Esophagus mucosa (tissue), 1 donor: ENCODE measurements around the gene SLC39A1. TPM values are rescaled to one million over a fixed set of nuclear protein-coding genes. Genes with fewer than 3 reads are reported as not detected.
"Not testable (repeated sequence)": the region's sequence is repeated elsewhere in the genome, so short reads cannot be mapped to it uniquely, and the experiment has no call there.

Experiments used
- ATAC-seq: fragments of 200-7000 bp; cut with Tn5 transposase; one replicate; pipeline ENCODE4 v1.9.1; 2020
- total RNA-seq: library from RNA; stranded (reverse); gene quantifications from one replicate; pipeline ENCODE4 v1.2.4, GENCODE V29; 2023
- donor health status: DM: yes; HTN: yes; CAD: no.

Gene SLC39A1, protein sequence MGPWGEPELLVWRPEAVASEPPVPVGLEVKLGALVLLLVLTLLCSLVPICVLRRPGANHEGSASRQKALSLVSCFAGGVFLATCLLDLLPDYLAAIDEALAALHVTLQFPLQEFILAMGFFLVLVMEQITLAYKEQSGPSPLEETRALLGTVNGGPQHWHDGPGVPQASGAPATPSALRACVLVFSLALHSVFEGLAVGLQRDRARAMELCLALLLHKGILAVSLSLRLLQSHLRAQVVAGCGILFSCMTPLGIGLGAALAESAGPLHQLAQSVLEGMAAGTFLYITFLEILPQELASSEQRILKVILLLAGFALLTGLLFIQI
- 42.3 TPM for total RNA-seq

DNA sequence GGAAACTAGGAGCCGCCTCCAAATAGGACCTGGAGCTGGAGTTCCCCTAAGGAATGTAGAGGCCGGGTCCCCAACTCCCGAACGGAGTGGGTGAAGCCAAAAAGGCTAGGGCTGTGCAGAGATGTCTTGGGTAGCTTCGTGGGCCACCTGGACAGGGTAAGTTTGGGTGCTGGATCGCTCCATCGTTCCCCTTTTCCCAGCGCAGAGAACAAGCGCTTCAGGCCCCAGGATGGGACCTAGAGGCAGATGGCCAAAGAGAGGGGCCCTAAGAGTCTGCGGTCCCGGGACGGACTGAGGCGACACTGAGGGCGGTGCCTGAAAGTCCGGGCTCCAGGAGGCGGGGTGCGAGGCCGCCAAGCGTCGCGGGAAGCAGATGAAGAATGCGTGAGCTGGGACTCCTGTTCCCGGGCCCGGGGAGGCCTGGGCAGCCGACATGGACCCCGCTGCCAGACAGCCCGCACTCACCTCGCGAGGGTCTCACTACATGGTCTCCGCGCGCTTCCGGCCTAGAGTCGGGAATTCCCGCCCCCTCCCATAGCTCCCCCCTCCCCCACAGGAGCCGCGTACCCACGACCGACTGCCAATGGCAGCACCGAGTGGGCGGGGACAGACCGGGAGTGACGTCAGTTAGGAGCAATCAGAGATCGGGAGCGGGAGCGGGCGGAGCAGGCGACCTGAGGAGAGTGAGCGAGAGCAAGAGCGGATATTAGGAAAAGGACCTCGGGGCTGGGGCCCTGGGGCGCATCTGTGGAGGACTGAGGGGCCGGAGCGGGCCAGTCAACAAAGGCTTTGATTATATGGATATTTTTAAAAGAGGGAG is at the start of gene SLC39A1:
TSS of gene SLC39A1 (minus strand) at position 508 of the 820 bp plus-strand sequence. CDS start 822 bp downstream, outside the sequence.
- ATAC-seq: peak; percentile 79

DNA sequence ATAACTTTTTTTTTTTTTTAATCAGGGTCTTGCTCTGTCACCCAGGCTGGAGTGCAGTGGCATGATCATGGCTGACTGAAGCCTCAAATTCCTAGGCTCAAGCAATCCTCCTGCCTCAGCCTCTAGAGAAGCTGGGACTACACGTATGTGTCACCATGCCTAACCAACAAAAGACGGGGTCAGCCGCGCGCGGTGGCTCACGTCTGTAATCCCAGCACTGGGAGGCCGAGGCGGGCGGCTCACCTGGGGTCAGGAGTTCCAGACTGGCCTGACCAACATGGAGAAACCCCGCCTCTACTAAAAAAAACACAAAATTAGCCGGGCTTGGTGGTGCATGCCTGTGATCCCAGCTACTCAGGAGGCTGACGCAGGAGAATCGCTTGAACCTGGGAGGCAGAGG is 49.2 kb upstream of the SLC39A1 start:
- ATAC-seq: not testable (repeated sequence)

DNA sequence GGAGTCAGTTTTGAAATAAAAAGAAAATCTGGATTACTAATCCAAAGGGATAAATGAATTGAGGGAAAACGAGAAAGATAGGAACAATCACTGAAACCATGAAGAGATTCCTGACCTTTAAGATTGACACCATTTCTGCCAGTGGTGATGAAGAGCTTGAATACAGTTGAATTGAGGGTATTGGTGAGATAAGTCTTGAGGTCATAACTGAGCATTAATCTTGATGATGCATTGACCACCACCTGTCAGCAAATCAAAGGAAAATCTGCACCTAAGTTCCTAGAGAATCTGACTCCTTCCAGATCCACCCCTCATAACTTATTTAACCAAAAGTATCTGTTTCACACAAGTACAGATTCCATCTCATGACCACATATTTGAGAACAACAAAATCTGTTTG is 48.8 kb upstream of the SLC39A1 start:
- no peak for ATAC-seq

DNA sequence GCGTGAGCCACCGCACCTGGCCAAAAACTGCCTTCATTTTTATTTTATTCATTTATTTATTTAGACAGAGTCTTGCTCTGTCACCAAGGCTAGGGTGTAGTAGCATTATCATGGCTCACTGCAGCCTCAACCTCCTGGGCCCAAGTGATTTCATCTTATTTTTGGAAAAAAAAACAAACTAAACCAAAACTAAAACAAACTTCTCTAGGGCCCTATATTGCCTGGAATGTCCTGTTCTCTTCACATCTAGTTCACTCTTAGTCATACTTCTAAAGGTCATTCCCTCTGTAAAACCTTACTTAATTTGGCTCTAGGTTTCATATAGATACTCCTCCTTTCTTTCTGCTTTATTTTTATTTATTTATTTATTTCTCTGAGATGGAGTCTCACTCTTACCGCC is 42.8 kb upstream of the SLC39A1 start:
- ATAC-seq: no peak

DNA sequence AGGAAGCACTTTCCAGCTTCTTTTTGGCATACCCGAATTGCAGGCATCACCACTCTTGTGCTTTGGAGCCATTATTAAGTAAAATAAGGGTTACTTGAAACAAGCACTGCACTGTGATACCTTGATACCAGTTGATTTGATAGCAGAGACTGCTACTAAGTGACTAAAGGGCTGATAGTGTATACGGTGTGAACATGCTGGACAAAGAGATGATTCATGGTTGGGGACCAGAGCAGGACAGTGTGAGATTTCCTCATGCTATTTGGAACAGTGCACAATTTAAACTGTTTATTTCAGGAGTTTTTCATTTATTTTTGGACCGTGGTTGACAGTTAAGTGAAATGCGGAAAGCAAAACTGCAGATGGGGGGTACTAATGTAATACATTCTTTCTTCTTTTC is 37.1 kb upstream of the SLC39A1 start:
- peak; percentile 18 for ATAC-seq

DNA sequence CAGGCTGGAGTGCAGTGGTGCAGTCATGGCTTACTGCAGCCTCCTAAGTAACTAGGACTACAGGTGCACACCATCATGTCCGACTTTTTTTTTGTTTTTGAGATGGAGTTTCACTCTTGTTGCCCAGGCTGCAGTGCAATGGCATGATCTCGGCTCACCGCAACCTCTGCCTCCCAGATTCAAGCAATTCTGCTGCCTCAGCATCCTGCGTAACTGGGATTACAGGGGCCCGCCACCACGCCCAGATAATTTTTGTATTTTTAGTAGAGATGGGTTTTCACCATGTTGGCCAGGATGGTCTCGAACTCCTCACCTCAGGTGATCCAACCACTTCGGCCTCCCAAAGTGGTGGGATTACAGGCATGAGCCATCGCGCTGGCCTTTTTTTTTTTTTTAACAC is 33.5 kb upstream of the SLC39A1 start:
- not testable (repeated sequence) for ATAC-seq

DNA sequence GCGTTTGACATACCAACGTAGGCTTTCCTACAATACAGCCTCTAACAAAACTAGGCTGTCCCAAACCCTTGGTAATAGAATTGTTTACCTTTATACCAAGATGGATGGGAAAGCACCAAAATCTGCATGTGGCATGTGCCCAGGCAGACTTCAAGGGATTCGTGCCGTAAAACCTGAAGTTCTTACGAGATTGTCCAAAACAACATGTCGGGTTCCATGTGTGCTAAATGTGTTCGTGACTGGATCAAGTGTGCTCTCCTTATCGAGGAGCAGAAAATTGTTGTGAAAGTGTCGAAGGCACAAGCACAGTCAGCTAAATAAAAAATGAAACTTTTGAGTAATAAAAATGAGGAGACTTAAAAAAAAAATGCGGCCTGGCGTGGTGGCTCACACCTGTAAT is 32.3 kb upstream of the SLC39A1 start:
- no peak for ATAC-seq

DNA sequence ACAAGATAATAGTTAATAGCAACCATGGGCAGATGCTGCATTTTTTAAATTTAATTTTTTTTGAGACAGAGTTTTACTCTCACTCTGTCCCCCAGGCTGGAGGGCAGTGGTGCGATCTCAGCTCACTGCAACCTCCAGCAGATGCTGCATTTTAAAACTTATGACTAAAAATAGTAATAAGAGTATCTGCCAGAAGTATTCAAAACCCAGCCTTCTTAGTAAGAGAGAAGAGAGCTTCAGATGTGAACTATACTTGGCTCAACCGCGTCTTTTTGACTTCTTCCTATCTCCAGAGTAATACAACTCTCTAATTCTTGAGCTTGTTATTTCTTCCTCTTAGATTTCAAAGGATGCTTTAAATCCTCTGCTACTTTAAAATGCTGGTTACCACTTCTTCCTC is 31.9 kb upstream of the SLC39A1 start:
- ATAC-seq: no peak

DNA sequence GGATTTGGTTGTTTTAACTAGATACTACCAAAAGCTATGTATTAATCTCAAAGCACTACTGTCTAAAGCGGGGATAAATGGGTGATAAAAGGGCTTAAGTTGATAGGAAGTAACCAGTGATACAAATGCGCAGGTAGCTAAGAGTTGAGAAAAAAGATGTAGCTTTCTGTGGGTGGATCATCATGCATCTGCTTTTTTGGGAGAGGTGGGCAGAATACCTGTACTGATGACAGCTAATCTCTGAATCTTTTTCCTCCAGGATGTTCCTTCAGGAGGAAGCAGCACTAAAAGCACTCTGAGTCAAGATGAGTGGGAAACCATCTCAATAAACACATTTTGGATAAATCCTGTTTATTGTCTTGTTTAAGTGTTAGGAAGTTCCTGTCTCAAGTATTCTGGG is 28.5 kb upstream of the SLC39A1 start:
- no peak for ATAC-seq

DNA sequence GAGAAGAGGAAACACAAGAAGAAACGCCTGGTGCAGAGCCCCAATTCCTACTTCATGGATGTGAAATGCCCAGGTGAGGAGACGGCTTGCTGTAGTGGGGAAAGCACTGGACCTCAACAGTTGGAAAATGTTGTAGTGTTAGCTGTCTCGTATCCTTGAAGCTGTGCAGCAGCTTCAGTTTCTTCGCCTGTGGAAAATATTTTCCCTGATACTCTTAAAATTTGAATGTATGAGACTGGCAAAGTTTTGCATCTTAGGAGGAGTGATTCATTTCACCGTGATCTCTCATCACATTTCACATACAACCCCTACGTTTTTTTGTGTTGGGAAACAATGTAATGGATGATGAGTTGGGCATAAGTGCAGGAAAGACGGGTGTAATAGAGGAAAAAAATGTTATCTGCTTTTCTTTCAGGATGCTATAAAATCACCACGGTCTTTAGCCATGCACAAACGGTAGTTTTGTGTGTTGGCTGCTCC is 27.9 kb upstream of the SLC39A1 start:
- ATAC-seq: no peak

DNA sequence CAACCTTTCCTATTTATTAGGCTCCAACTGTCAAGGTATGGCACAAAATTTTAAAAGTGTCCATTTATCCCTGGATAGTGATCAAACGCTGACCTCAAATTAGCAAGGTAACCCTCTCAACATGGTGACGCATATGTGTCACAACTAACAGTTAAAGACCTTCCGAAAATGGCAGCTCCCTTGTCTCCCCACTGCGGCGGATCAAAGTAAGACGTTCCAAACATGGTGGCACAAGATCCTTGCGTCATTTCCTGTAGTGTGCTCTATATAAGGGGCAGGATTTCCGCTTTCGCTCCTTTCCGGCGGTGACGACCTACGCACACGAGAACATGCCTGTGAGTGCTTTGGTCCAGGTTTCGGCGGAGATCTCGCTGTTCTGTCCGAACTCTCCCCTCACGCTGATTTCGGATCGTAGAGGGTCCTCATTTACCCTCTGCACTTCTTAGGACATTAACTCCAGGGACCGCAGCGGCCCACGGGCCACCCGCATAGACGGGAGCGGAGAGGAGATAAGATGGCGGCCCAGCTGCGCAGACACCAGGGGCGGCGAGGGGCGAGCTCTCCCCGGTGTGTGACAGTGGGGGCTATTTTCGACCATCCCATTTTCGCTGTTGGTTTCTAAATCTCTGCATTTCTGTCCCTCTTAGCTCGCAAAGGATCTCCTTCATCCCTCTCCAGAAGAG is 27.3 kb upstream of the SLC39A1 start, which contains the start of gene RPS27:
TSS of gene RPS27 (plus strand) at position 295 of the 683 bp plus-strand sequence. CDS start at position 330, 35 bp downstream.
- ATAC-seq: peak; percentile 85

DNA sequence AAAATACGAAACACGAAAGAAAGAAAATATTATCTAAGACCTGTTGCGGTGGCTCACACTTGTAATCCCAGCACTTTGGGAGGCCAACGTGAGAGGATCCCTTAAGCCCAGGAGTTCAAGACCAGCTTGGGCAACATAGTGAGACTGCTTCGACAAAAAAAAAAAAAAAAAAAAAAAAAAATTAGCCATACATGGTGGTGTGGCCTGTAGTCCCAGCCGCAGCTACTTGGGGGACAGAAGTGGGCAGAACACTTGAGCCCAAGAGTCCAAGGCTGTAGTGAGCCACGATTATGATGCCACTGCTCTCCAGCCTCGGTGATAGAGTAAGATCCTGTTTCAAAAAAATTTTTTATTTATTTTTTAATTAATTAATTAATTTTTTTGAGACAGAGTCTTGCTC is 24.3 kb upstream of the SLC39A1 start:
- ATAC-seq: no peak

DNA sequence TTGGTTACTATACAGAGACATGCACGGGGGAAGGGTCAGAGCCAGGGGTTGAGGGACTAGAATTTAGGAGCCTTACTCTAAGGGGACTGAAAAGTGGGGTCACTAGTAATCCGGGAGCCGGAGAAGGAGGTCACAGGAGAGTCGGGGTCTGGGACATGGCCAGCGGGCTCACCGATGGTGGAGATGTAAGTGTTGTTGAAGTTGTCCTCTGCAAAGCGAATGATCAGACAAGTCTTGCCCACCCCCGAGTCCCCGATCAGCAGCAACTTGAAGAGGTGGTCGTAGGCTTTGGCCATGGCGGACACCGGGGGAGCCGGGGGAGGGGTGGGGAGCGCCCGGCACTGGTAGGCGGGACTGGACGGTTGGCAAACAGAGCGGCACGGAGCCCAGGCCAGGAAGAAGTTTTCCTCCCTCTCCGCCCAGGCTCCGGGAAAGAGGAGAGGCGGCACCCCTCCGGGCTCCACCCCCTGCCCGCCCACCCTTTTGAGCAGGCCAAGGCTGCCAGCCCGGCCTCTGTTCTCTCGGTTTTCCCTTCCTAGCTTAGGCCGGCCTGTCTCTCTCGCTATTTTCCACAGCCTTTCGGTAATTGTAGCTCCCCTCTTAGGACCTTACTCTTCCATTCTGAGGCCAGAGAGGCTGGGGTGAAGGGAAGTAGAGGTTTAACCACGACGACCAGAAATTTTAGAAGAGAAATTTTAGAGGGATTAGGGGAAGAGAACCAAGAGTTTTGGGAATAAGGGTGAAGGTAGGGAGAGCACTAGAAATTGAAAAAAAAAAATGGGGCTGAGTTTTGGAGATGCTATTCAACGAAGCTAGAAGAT is 22.8 kb upstream of the SLC39A1 start, which contains the start of gene RAB13:
TSS of gene RAB13 (minus strand) at position 399 of the 821 bp plus-strand sequence. CDS start at position 296, 103 bp downstream.
- peak; percentile 72 for ATAC-seq

DNA sequence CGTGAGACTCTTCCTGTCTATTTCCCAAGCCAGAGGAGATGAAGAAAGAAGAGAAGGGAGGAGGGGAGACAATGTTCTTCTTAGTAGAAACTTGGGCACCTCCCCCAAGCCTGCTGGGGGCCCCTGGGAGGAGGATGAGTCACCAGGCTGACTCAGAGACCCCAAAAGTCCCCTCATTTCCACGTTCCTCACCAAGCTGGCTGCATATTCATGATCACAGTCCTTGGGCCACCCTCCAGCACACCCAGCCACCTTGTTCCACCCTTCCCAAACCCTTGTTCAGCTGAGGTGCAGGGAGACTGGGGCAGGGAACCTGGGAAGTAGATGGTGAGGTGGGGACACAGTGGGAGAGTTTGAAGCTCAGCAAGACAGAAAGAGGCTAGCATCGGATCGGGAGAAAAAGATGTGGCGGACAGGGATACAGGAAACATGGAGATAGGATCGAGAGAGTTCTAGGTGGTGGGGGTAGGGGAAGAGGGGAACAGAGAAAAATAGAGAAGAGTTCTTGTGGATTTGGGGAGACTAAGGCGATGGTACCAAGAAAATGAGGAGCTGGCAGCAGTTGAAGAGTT is 22.1 kb upstream of the SLC39A1 start:
- peak; percentile 11 for ATAC-seq

DNA sequence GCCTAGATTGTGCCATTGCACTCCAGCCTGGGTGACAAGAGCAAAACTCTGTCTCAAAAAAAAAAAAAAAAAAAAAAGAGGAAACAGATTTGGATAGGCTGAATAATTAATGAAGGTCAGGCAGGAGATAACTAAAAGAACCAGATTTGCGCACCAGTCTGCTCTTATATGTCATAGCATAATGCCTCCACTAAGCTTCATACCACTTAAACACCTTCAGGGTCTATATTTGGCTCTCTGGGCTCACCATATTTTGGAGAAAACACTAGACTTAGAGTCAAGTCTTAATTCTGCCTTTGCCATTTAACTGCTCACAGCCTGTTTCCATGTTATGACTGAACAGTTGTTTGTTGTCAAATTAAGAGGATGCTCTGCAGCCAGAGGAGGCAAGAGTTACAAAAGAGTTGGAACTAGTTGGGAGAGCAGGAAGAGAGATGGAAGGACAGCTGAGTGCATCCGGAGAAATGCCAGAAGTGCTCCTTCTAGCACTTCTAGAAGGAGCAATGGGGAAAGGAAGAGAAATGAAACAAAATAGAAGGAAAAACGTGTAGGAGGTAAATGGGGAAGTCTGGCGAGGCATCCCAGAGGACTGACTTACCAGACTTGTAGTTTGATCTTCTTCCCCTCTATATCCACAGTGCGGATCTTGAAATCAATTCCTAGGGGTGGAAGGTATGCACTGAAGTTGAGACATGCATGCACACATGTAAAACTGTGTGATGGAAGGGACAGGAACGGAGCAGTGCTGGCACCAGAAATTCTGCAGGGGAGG is 21.0 kb upstream of the SLC39A1 start:
- ATAC-seq: no peak

DNA sequence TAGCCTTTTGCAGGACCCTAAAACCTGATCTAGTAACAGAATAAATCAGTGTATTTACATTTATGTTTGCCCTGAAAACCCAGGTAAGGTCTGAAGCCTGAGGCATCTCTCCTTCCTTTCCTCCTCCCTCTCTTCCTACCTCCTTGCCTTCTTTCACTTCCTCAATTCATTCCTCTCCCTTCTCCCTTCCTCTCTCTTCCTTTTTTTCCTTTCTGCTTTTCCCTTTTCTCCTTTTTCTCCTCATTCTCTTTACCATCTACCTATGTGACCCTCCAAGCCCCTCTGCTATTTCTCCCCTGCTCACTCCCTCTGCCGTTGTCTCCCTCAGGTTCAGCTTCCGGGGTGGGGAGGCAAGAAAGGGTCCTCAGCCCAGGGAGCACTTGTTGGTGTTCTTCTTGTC is 18.4 kb upstream of the SLC39A1 start:
- ATAC-seq: not testable (repeated sequence)

DNA sequence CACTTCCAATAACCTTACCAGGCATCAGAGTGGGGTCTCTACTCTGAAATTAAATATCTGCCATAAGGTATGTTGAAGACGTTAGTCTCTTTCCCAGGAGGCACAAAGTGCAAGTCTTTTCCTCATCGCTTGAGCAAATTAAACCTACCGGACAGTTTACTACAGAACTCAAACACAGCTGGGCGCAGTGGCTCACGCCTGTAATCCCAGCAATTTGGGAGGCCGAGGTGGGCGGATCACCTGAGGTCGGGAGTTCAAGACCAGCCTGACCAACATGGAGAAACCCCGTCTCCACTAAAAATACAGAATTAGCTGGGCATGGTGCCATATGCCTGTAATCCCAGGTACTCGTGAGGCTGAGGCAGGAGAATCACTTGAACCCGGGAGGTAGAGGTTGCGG is 15.8 kb upstream of the SLC39A1 start:
- ATAC-seq: not testable (repeated sequence)

DNA sequence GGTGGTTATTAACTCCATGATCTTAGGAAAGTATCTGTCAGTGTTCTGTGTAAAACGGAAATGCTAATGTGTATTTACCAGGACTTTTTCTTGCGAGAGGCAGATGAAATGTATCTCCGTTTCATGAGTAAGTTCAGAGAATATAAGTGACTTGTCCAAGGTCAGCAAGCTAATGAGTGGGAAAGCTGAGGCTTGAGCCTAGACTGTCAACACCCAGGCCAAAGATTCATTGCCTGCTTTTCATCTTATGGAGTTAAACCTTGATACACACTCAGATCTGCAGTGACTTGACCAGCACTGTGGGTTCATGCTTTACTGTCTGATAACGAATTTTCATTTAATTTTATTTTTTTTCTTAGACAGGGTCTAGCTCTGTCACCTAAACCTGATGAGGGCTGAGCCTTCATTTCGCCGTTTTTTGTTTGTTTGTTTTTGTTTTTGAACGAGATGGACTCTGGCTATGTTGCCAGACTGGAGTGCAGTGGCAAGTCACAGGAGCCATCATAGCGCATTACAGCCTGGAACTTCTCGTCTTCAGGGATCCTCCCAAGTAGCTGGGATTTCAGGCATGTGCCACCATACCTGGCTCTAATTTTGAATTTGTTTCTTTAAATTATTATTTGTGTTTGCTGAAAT is 15.1 kb upstream of the SLC39A1 start:
- ATAC-seq: no peak

DNA sequence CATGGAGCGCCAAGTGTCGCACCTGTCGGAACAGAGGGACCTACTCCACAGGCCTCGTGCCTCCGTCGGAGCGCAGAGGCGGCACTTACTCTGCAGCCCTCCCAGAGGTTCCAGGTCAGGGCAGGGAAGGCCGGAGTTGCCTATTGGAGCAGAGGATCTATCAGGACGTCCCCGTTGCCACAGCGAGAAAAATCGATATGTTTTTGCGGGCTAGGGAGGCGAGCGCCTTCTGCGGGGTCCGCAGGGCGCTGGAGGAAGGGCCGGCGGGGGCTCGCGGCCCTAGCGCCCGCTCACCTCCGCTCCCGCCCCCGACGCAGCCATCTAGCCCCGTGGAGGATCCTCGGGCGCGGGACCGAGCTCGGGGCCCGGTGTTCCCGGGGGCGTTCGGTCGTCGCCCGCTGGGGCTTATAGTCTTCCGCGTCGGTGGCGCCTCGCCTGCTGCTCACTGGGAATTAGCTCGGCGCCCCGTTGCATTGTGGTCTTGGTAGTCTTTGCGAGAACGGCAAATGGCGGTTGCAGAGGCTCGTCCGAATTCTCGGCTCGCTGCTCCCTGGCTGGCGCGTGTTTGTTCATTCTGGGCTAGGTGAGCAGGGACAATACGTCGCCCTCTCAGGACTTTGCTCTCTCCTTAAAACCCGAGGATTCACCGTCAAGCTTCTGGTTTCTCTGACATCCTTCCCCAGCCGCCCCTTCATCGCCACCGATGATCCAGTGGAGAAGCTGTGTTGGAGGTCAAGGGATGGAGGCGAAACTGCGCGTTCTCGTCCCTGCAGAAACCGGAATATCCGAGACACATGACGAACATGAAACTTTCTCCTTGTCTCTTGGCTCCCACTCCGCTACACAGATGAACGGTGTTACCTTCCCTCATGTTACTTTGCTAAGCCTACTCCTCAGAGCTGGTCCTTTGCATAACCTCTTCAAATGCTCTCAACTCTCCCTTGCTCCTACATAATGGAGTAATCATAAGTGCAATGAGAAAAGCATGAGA is 14.2 kb upstream of the SLC39A1 start, which contains the start of gene JTB:
TSS of gene JTB (minus strand) at position 425 of the 991 bp plus-strand sequence. CDS start at position 3, 422 bp downstream.
- peak; percentile 91 for ATAC-seq
